A673 (cell line): ENCODE measurements around the gene NOL9.

Source experiments
- CTCF ChIP-seq: fragments of 300-800, 200-600 bp; sonication (generic); conservative IDR thresholded peaks from 2 replicates; pipeline ENCODE4 v1.5.1; 2017; ENCODE audit warnings: low read depth, mild to moderate bottlenecking, antibody characterized with exemption, low read length, moderate library complexity, mixed read lengths
- EZH2 ChIP-seq: fragments of 200-600 bp; sonication (generic); IDR thresholded peaks from 2 replicates; pipeline ENCODE4 v1.6.1; 2017; ENCODE audit warnings: borderline replicate concordance, low read depth, mild to moderate bottlenecking, mixed read lengths, antibody characterized with exemption, low read length; ENCODE audit not compliant: poor library complexity, severe bottlenecking

- TF ChIP-seq CTCF (no peak), EZH2 (no peak)
These were observed 35.7 kb upstream of the NOL9 start for GRCh38 chr1:6590046-6590445.
